T-cell (primary cell): Measurements from ENCODE around the gene CHD1. TPM values are rescaled to one million over a fixed set of nuclear protein-coding genes. Genes with fewer than 3 reads are reported as not detected.

ENCODE experiments used
- ATAC-seq, 4 experiments: fragments of 200-7000 bp in 3 of 4; fragments of 150-1000 bp in 1 of 4; cut with Tn5 transposase; replicated peaks in 1 of 4; 1 replicate in 3 of 4; 2 replicates in 1 of 4; pipeline ENCODE4 v1.10.0; 2021; ENCODE audit warnings: moderate library complexity in 3 of 4, mild to moderate bottlenecking in 2 of 4, moderate number of reproducible peaks in 1 of 4
- CTCF ChIA-PET, 2 donors: fragments of 300-600 bp; sonication (Branson Sonifier 250); formaldehyde crosslinking; loops; one replicate each; lab custom pipeline; 2022; ENCODE audit warnings: antibody characterized with exemption in 2 of 2; lab: Charles Lee
- POLR2A ChIA-PET, 2 donors: fragments of 300-600 bp; sonication (Branson Sonifier 250); formaldehyde crosslinking; loops; one replicate each; lab custom pipeline; 2022; ENCODE audit warnings: antibody characterized with exemption in 2 of 2; lab: Charles Lee
- DNase-seq, 35 experiments: peaks; one replicate each; pipeline versions ENCODE4 v3.0.0 to v3.0.0-alpha.2; 2013 to 2023
- H3K27ac ChIP-seq: one replicate; pipeline ENCODE4 v1.5.1; 2013; ENCODE audit warnings: low read length
- H3K27me3 ChIP-seq, 2 experiments: replicated peaks in 1 of 2; 1 replicate in 1 of 2; 2 replicates in 1 of 2; pipeline versions ENCODE4 v1.6.1 to v1.7.0; 2013; ENCODE audit warnings: low read length in 1 of 2, mixed read lengths in 1 of 2; ENCODE audit not compliant: control insufficient read depth in 2 of 2, insufficient read depth in 2 of 2; ENCODE audit errors: extremely low read depth in 1 of 2
- H3K36me3 ChIP-seq, 2 donors: 1 replicate in 1 of 2; 2 replicates in 1 of 2; pipeline versions ENCODE4 v1.6.1 to v1.7.0; 2013; ENCODE audit warnings: low read length in 1 of 2; ENCODE audit not compliant: control insufficient read depth in 2 of 2, insufficient read depth in 1 of 2; ENCODE audit errors: extremely low read depth in 1 of 2
- H3K4me1 ChIP-seq, 2 experiments: 1 replicate in 1 of 2; 2 replicates in 1 of 2; pipeline versions ENCODE4 v1.6.1 to v1.7.0; 2013; ENCODE audit warnings: low read length in 2 of 2, mixed read lengths in 1 of 2; ENCODE audit not compliant: insufficient read depth in 2 of 2, control insufficient read depth in 1 of 2; ENCODE audit errors: extremely low read depth in 1 of 2
- H3K4me3 ChIP-seq, 2 donors: 1 replicate in 1 of 2; 2 replicates in 1 of 2; pipeline versions ENCODE4 v1.5.1 to v1.7.0; 2013; ENCODE audit warnings: mild to moderate bottlenecking in 2 of 2, low read length in 1 of 2, moderate library complexity in 1 of 2; ENCODE audit not compliant: control insufficient read depth in 1 of 2; ENCODE audit errors: extremely low read depth in 1 of 2
- H3K9me3 ChIP-seq: 2 replicates; pipeline ENCODE4 v1.7.0; 2013
- H3K27ac Mint-ChIP-seq, 2 donors: one replicate each; pipeline ENCODE4 v1.8.0; 2020 to 2021; ENCODE audit warnings: mild to moderate bottlenecking in 2 of 2, mixed read lengths in 2 of 2
- H3K27me3 Mint-ChIP-seq, 2 donors: one replicate each; pipeline ENCODE4 v1.8.0; 2021 to 2022; ENCODE audit warnings: mixed read lengths in 2 of 2
- H3K36me3 Mint-ChIP-seq: one replicate; pipeline ENCODE4 v1.8.0; 2021; ENCODE audit warnings: mixed read lengths
- H3K4me1 Mint-ChIP-seq, 3 donors: one replicate each; pipeline ENCODE4 v1.8.0; 2020 to 2022; ENCODE audit warnings: mixed read lengths in 3 of 3, mild to moderate bottlenecking in 1 of 3
- H3K4me3 Mint-ChIP-seq, 3 donors: one replicate each; pipeline ENCODE4 v1.8.0; 2020 to 2022; ENCODE audit warnings: mild to moderate bottlenecking in 3 of 3, mixed read lengths in 3 of 3, moderate library complexity in 3 of 3
- H3K9me3 Mint-ChIP-seq, 3 donors: one replicate each; pipeline ENCODE4 v1.8.0; 2020 to 2022; ENCODE audit warnings: mixed read lengths in 3 of 3
- WGBS: methylation state at CpG from one replicate; pipeline ENCODE4 v1.1.5; 2013; ENCODE audit warnings: missing lambda C conversion rate; ENCODE audit not compliant: insufficient coverage; 5-methylcytosine and 5-hydroxymethylcytosine counted together
- total RNA-seq, 35 experiments: library from RNA in 6 of 35; stranded (reverse) in 6 of 35; fragments of 120-200 nt in 1 of 35; gene quantifications; one replicate each; pipeline versions ENCODE4 v1.2.1 to v1.2.4 and lab custom pipeline; 2013 to 2026

Gene CHD1
- total RNA-seq, 5 donors from 2014 or later (not counting 1 experiment from before 2014, with no cell fraction given), result 61.5 to 150 (median 64.9) TPM

- no peak overlapping the region for H3K4me3 ChIP-seq
These were observed 39.3 kb upstream of the CHD1 start for GRCh38 chr5:98968056-98968564.

GRCh38 chr5:98965226-98965625 is 36.4 kb upstream of the CHD1 start:
- WGBS, result no CpG with 5 or more reads among the region's 4 CpGs
- Mint-ChIP-seq H3K4me3 (no peak overlapping the region), H3K36me3 (peaks cover 5% of the 10 kb centered on the region), H3K27ac (no peak overlapping the region), H3K4me1 (no peaks in the 10 kb centered on the region), H3K9me3 (peaks cover 0 to 11% (median 0%) of the 10 kb centered on the region in 3 donors), H3K27me3 (no peaks in the 10 kb centered on the region)
- H3K9me3 ChIP-seq, result no peaks in the 10 kb centered on the region
- ATAC-seq (no peak), DNase-seq (no peak)
- CTCF ChIA-PET, result no interaction called here
- POLR2A ChIA-PET, result no interaction called here
- H3K27me3 ChIP-seq, result no peaks in the 10 kb centered on the region
- no peak overlapping the region for H3K4me3 ChIP-seq
- no peaks in the 10 kb centered on the region for H3K36me3 ChIP-seq
- no peaks in the 10 kb centered on the region for H3K4me1 ChIP-seq
- no peak overlapping the region for H3K27ac ChIP-seq

More at GRCh38 chr5:98968056-98968564, 39.3 kb upstream of the CHD1 start:
- ChIA-PET CTCF (interaction anchor here in 1 of 2 donors (0.6 kb wide), 1 partner anchor 118 kb away, joined by 4 read pairs; no protein-coding TSS in a partner anchor), POLR2A (interaction anchor here (0.6 kb wide), 2 partner anchors 87 to 92 kb away, joined by 3 to 4 read pairs; no protein-coding TSS in a partner anchor)
- H3K36me3 Mint-ChIP-seq, result peaks cover 5% of the 10 kb centered on the region
- Histone ChIP-seq H3K9me3 (no peaks in the 10 kb centered on the region), H3K4me1 (no peaks in the 10 kb centered on the region), H3K36me3 (no peaks in the 10 kb centered on the region), H3K27ac (no peak overlapping the region), H3K27me3 (no peaks in the 10 kb centered on the region)
- no peak overlapping the region for H3K27ac Mint-ChIP-seq
- no peaks in the 10 kb centered on the region for H3K27me3 Mint-ChIP-seq
- 83% methylated on average over 1 of the region's 4 CpGs for WGBS
- DNase-seq (no peak), ATAC-seq (no peak)
- H3K9me3 Mint-ChIP-seq, result peaks cover 0 to 11% (median 0%) of the 10 kb centered on the region in 3 donors
- no peak overlapping the region for H3K4me3 Mint-ChIP-seq
- H3K4me1 Mint-ChIP-seq, result no peaks in the 10 kb centered on the region

- Histone ChIP-seq H3K4me1 (no peaks in the 10 kb centered on the region), H3K27ac (no peak overlapping the region), H3K36me3 (no peaks in the 10 kb centered on the region), H3K27me3 (no peaks in the 10 kb centered on the region), H3K4me3 (no peak overlapping the region), H3K9me3 (no peaks in the 10 kb centered on the region)
- DNase-seq (no peak), ATAC-seq (no peak)
- ChIA-PET CTCF (no interaction called here), POLR2A (no interaction called here)
- Mint-ChIP-seq H3K27ac (no peak overlapping the region), H3K27me3 (no peaks in the 10 kb centered on the region), H3K4me3 (no peak overlapping the region), H3K4me1 (no peaks in the 10 kb centered on the region), H3K36me3 (peaks cover 5% of the 10 kb centered on the region), H3K9me3 (peaks cover 0 to 11% (median 0%) of the 10 kb centered on the region in 3 donors)
These were observed 35.8 kb upstream of the CHD1 start for GRCh38 chr5:98964621-98965020.

GRCh38 chr5:98963019-98963418 is 34.2 kb upstream of the CHD1 start:
- DNase-seq (no peak), ATAC-seq (no peak)
- no peaks in the 10 kb centered on the region for H3K9me3 ChIP-seq
- Mint-ChIP-seq H3K4me3 (no peak overlapping the region), H3K4me1 (no peaks in the 10 kb centered on the region), H3K9me3 (peaks cover 0 to 11% (median 0%) of the 10 kb centered on the region in 3 donors), H3K27me3 (no peaks in the 10 kb centered on the region), H3K36me3 (peaks cover 5% of the 10 kb centered on the region), H3K27ac (no peak overlapping the region)
- WGBS, result 80% methylated on average over 1 of the region's 3 CpGs
- no peak overlapping the region for H3K27ac ChIP-seq
- H3K27me3 ChIP-seq, result no peaks in the 10 kb centered on the region
- ChIA-PET POLR2A (no interaction called here), CTCF (no interaction called here)
- no peaks in the 10 kb centered on the region for H3K4me1 ChIP-seq
- H3K36me3 ChIP-seq, result no peaks in the 10 kb centered on the region
- no peak overlapping the region for H3K4me3 ChIP-seq

GRCh38 chr5:98962587-98962986 is 33.8 kb upstream of the CHD1 start:
- Mint-ChIP-seq H3K27me3 (no peaks in the 10 kb centered on the region), H3K4me3 (no peak overlapping the region), H3K4me1 (no peaks in the 10 kb centered on the region), H3K36me3 (peaks cover 5% of the 10 kb centered on the region), H3K9me3 (peaks cover 0 to 11% (median 0%) of the 10 kb centered on the region in 3 donors), H3K27ac (no peak overlapping the region)
- no peaks in the 10 kb centered on the region for H3K4me1 ChIP-seq
- DNase-seq (no peak), ATAC-seq (no peak)
- no peaks in the 10 kb centered on the region for H3K36me3 ChIP-seq
- H3K4me3 ChIP-seq, result no peak overlapping the region
- H3K27ac ChIP-seq, result no peak overlapping the region
- CTCF ChIA-PET, result no interaction called here
- H3K27me3 ChIP-seq, result no peaks in the 10 kb centered on the region
- POLR2A ChIA-PET, result no interaction called here
- H3K9me3 ChIP-seq, result no peaks in the 10 kb centered on the region

- H3K36me3 Mint-ChIP-seq, result peaks cover 5% of the 10 kb centered on the region
- POLR2A ChIA-PET, result no interaction called here
- Histone ChIP-seq H3K4me1 (no peaks in the 10 kb centered on the region), H3K27ac (no peak overlapping the region), H3K4me3 (no peak overlapping the region), H3K9me3 (no peaks in the 10 kb centered on the region), H3K27me3 (no peaks in the 10 kb centered on the region), H3K36me3 (no peaks in the 10 kb centered on the region)
- DNase-seq (no peak), ATAC-seq (no peak)
- H3K4me1 Mint-ChIP-seq, result no peaks in the 10 kb centered on the region
- H3K27ac Mint-ChIP-seq, result no peak overlapping the region
- no peak overlapping the region for H3K4me3 Mint-ChIP-seq
- CTCF ChIA-PET, result interaction anchor here in 1 of 2 donors (0.9 kb wide), 1 partner anchor 20 kb away, joined by 3 read pairs; no protein-coding TSS in a partner anchor
- no CpG with 5 or more reads among the region's 3 CpGs for WGBS
- H3K27me3 Mint-ChIP-seq, result no peaks in the 10 kb centered on the region
- H3K9me3 Mint-ChIP-seq, result peaks cover 0 to 8% (median 0%) of the 10 kb centered on the region in 3 donors
These were observed 33.0 kb upstream of the CHD1 start for GRCh38 chr5:98961665-98962344.
